ENCODE measurements around the gene ZNF80.

ZNF80 gene

DNA sequence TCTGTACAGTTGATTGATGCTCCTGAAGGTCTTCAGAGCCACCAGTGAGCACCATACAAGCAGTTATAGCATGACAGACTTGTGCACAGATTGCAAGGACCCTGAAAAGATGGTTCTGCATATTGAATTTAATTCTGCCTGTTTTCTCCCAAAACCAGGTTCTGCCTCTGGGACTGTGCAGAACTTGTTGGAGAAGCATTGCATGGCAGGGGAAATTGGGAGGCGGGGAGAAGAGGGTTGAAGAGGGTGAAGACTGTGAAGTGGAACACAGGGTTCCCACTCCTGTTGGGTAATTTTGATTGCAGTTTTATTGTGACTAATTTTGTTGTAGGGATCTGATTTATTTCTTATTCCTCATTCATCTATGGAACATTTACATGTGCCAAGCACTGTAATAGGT is 10.3 kb downstream of the ZNF80 start:
- TF ChIP-seq EZH2phosphoT487 (IDR thresholded peaks at IDR 0.05; ENCODE audit: low read length), result no peak
- TF ChIP-seq, protein P1, sequence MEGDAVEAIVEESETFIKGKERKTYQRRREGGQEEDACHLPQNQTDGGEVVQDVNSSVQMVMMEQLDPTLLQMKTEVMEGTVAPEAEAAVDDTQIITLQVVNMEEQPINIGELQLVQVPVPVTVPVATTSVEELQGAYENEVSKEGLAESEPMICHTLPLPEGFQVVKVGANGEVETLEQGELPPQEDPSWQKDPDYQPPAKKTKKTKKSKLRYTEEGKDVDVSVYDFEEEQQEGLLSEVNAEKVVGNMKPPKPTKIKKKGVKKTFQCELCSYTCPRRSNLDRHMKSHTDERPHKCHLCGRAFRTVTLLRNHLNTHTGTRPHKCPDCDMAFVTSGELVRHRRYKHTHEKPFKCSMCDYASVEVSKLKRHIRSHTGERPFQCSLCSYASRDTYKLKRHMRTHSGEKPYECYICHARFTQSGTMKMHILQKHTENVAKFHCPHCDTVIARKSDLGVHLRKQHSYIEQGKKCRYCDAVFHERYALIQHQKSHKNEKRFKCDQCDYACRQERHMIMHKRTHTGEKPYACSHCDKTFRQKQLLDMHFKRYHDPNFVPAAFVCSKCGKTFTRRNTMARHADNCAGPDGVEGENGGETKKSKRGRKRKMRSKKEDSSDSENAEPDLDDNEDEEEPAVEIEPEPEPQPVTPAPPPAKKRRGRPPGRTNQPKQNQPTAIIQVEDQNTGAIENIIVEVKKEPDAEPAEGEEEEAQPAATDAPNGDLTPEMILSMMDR (IDR thresholded peaks at IDR 0.05; ENCODE audit: low read length), result no peak
- no peak for TF ChIP-seq EZH2 (optimal IDR thresholded peaks at IDR 0.05; ENCODE audit: low read depth, low read length)
- Histone ChIP-seq H3K9ac (ENCODE audit: low read length) (no peak overlapping the region), H3K27ac (ENCODE audit: low read length) (no peak overlapping the region), H3K9me2 (replicated peaks; ENCODE audit: insufficient read depth, low read length) (no peaks in the 10 kb centered on the region), H3K79me2 (ENCODE audit: low read length) (no peaks in the 10 kb centered on the region), H3K4me3 (ENCODE audit: low read length) (no peak overlapping the region), H3K27me3 (replicated peaks; ENCODE audit: insufficient read depth, low read length) (no peaks in the 10 kb centered on the region), H4K20me1 (ENCODE audit: insufficient read depth, low read length) (no peaks in the 10 kb centered on the region), H3K4me2 (ENCODE audit: low read depth, low read length) (no peak overlapping the region), H2AFZ (ENCODE audit: low read length) (no peak overlapping the region), H3K4me1 (ENCODE audit: low read length) (peaks cover 33% of the 10 kb centered on the region), H3F3A (ENCODE audit: insufficient read depth, low read length) (peaks cover 16% of the 10 kb centered on the region; the same call in 1 of the 2 replicates), H3K36me3 (replicated peaks; ENCODE audit: insufficient read depth, low read length) (no peaks in the 10 kb centered on the region), H3K9me3 (replicated peaks; ENCODE audit: insufficient read depth, low read length) (no peaks in the 10 kb centered on the region)
- no peak for DNase-seq

DNA sequence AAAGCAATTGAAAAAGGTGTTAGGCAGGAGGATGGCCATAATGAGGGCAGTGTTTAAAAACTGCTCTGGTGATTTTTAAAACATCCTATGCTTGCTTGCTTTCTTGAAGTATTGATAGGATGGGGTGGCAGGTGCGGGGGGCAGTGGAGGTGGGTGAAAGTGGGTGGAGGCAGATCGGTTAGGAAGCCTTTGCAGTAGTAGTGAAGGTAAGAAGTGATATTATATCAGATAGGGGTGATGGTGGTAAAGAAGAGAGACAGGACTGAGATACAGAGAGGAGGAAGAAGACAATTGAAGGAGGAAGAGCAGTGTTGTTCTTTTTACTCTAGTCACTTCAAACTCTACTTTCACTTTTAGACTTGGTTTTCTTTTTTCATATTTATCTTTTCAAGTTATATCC is 11.1 kb downstream of the ZNF80 start:
- no peak overlapping the region for H2AFZ ChIP-seq (ENCODE audit: low read length)

DNA sequence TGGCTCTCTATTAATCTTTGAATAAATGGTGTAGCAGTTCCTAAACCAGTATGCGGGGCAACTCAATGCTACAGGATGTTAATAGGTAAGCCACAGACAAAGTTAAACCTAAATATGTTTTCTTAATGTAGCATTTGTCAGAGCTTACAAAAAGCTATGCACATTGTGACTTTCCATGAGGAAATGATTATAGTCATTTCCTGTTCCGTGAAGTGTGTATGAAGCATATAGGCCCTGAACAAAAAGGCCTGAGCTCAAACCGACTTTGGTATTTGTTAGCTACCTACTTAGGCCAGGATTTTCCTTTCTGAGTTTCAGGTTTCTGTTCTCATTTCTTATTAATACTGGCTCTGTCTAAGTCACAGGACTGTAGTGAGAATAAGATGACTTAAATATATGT is 14.2 kb downstream of the ZNF80 start:
- Histone ChIP-seq H3K27me3 (replicated peaks; ENCODE audit: insufficient read depth, low read length) (no peaks in the 10 kb centered on the region), H3K9me3 (replicated peaks; ENCODE audit: insufficient read depth, low read length) (no peaks in the 10 kb centered on the region), H3K9me2 (replicated peaks; ENCODE audit: insufficient read depth, low read length) (no peaks in the 10 kb centered on the region), H2AFZ (ENCODE audit: low read length) (no peak overlapping the region), H3F3A (ENCODE audit: insufficient read depth, low read length) (peaks cover 16% of the 10 kb centered on the region; the same call in 1 of the 2 replicates), H3K4me2 (ENCODE audit: low read depth, low read length) (peak overlapping the region; percentile 5; the same call in 1 of the 2 replicates), H3K27ac (ENCODE audit: low read length) (peak overlapping the region; percentile 59; the same call in 1 of the 2 replicates), H3K4me1 (ENCODE audit: low read length) (peaks cover 35% of the 10 kb centered on the region), H3K79me2 (ENCODE audit: low read length) (no peaks in the 10 kb centered on the region), H4K20me1 (ENCODE audit: insufficient read depth, low read length) (no peaks in the 10 kb centered on the region), H3K9ac (ENCODE audit: low read length) (no peak overlapping the region; the same call in 1 of the 2 replicates), H3K36me3 (replicated peaks; ENCODE audit: insufficient read depth, low read length) (no peaks in the 10 kb centered on the region), H3K4me3 (ENCODE audit: low read length) (no peak overlapping the region)
- peak; percentile 79 for DNase-seq
- TF ChIP-seq EZH2 (optimal IDR thresholded peaks at IDR 0.05; ENCODE audit: low read depth, low read length), result no peak

More for the DNA sequence above, 11.1 kb downstream of the ZNF80 start:
- no peaks in the 10 kb centered on the region for H3K36me3 ChIP-seq (replicated peaks; ENCODE audit: insufficient read depth, low read length)
- H3K79me2 ChIP-seq (ENCODE audit: low read length), result no peaks in the 10 kb centered on the region
- H4K20me1 ChIP-seq (ENCODE audit: insufficient read depth, low read length), result no peaks in the 10 kb centered on the region
- H3K27ac ChIP-seq (ENCODE audit: low read length), result no peak overlapping the region
- H3K4me2 ChIP-seq (ENCODE audit: low read depth, low read length), result no peak overlapping the region
- H3F3A ChIP-seq (ENCODE audit: insufficient read depth, low read length), result peaks cover 16% of the 10 kb centered on the region; the same call in 1 of the 2 replicates
- no peak overlapping the region for H3K4me3 ChIP-seq (ENCODE audit: low read length)
- TF ChIP-seq EZH2 (optimal IDR thresholded peaks at IDR 0.05; ENCODE audit: low read depth, low read length) (no peak), EZH2phosphoT487 (IDR thresholded peaks at IDR 0.05; ENCODE audit: low read length) (no peak)
- TF ChIP-seq, protein P1 (IDR thresholded peaks at IDR 0.05; ENCODE audit: low read length), result no peak
- H3K9ac ChIP-seq (ENCODE audit: low read length), result no peak overlapping the region
- H3K9me2 ChIP-seq (replicated peaks; ENCODE audit: insufficient read depth, low read length), result no peaks in the 10 kb centered on the region
- no peak for DNase-seq
- peaks cover 35% of the 10 kb centered on the region for H3K4me1 ChIP-seq (ENCODE audit: low read length)
- H3K27me3 ChIP-seq (replicated peaks; ENCODE audit: insufficient read depth, low read length), result no peaks in the 10 kb centered on the region
- H3K9me3 ChIP-seq (replicated peaks; ENCODE audit: insufficient read depth, low read length), result no peaks in the 10 kb centered on the region

GRCh38 chr3:114221881-114222264 is 15.5 kb downstream of the ZNF80 start:
- TF ChIP-seq EZH2 (optimal IDR thresholded peaks at IDR 0.05; ENCODE audit: low read depth, low read length) (no peak), EZH2phosphoT487 (IDR thresholded peaks at IDR 0.05; ENCODE audit: low read length) (no peak)
- TF ChIP-seq, protein P1 (IDR thresholded peaks at IDR 0.05; ENCODE audit: low read length), result no peak
- H3K4me2 ChIP-seq (ENCODE audit: low read depth, low read length), result no peak overlapping the region

More at GRCh38 chr3:114221881-114222264, 15.5 kb downstream of the ZNF80 start:
- H2AFZ ChIP-seq (ENCODE audit: low read length), result no peak overlapping the region
- H3K27me3 ChIP-seq (replicated peaks; ENCODE audit: insufficient read depth, low read length), result no peaks in the 10 kb centered on the region
- H3K79me2 ChIP-seq (ENCODE audit: low read length), result no peaks in the 10 kb centered on the region
- no peak overlapping the region for H3K27ac ChIP-seq (ENCODE audit: low read length)
- H4K20me1 ChIP-seq (ENCODE audit: insufficient read depth, low read length), result no peaks in the 10 kb centered on the region
- H3K9me3 ChIP-seq (replicated peaks; ENCODE audit: insufficient read depth, low read length), result no peaks in the 10 kb centered on the region
- no peaks in the 10 kb centered on the region for H3K36me3 ChIP-seq (replicated peaks; ENCODE audit: insufficient read depth, low read length)
- H3K4me3 ChIP-seq (ENCODE audit: low read length), result no peak overlapping the region
- no peak overlapping the region for H3K9ac ChIP-seq (ENCODE audit: low read length)
- H3K4me1 ChIP-seq (ENCODE audit: low read length), result peaks cover 35% of the 10 kb centered on the region
- H3F3A ChIP-seq (ENCODE audit: insufficient read depth, low read length), result peaks cover 16% of the 10 kb centered on the region; the same call in 1 of the 2 replicates
- no peaks in the 10 kb centered on the region for H3K9me2 ChIP-seq (replicated peaks; ENCODE audit: insufficient read depth, low read length)
- no peak for DNase-seq

All from MM.1S (cell line).